DND-41 (cell line): ENCODE measurements around the gene TPX2.

Experiments used
- ATAC-seq: fragments of 200-7000 bp; cut with Tn5 transposase; 3 replicates; pipeline ENCODE4 v1.9.1; 2021; ENCODE audit warnings: low read depth; ENCODE audit not compliant: insufficient read depth
- DNase-seq: peaks from one replicate; pipeline ENCODE4 v3.0.0-alpha.2; 2020
- H2AFZ ChIP-seq: 2 replicates; pipeline ENCODE4 v1.6.0; 2012; ENCODE audit warnings: low read depth, low read length
- H3K27ac ChIP-seq: 2 replicates; pipeline ENCODE4 v1.5.1; 2012; ENCODE audit warnings: low read length, inconsistent platforms
- H3K27me3 ChIP-seq: fragments of 200-600 bp; sonication (generic); 2 replicates; pipeline ENCODE4 v1.6.0; 2012; ENCODE audit warnings: low read length, mild to moderate bottlenecking, inconsistent platforms; ENCODE audit not compliant: insufficient read depth, poor library complexity
- H3K36me3 ChIP-seq: 2 replicates; pipeline ENCODE4 v1.5.1; 2012; ENCODE audit warnings: low read length, inconsistent platforms; ENCODE audit not compliant: insufficient read depth
- H3K4me1 ChIP-seq: 2 replicates; pipeline ENCODE4 v1.5.1; 2012; ENCODE audit warnings: mild to moderate bottlenecking, low read length; ENCODE audit not compliant: insufficient read depth
- H3K4me2 ChIP-seq: 2 replicates; pipeline ENCODE4 v1.6.0; 2012; ENCODE audit warnings: mild to moderate bottlenecking, moderate library complexity, low read length, inconsistent platforms; ENCODE audit not compliant: insufficient read depth
- H3K4me3 ChIP-seq, 2 experiments: fragments of 200-600 bp in 1 of 2; shearing (Covaris generic) in 1 of 2; 2 replicates each; pipeline ENCODE4 v1.5.1; 2012 to 2016; ENCODE audit warnings: inconsistent platforms in 2 of 2, low read length in 2 of 2, mild to moderate bottlenecking in 2 of 2, low read depth in 1 of 2, moderate library complexity in 1 of 2
- H3K79me2 ChIP-seq: 2 replicates; pipeline ENCODE4 v1.6.0; 2012; ENCODE audit warnings: low read length, inconsistent platforms; ENCODE audit not compliant: insufficient read depth
- H3K9ac ChIP-seq: 2 replicates; pipeline ENCODE4 v1.6.0; 2012; ENCODE audit warnings: low read depth, mild to moderate bottlenecking, inconsistent platforms, low read length, moderate library complexity
- H3K9me3 ChIP-seq: 2 replicates; pipeline ENCODE4 v1.5.1; 2012; ENCODE audit warnings: low read length, moderate library complexity, mild to moderate bottlenecking, inconsistent platforms; ENCODE audit not compliant: insufficient read depth, severe bottlenecking
- H4K20me1 ChIP-seq: 2 replicates; pipeline ENCODE4 v1.6.0; 2012; ENCODE audit warnings: low read length; ENCODE audit not compliant: insufficient read depth
- CTCF ChIP-seq: IDR thresholded peaks from 2 replicates; pipeline ENCODE4 v1.5.1; 2012; ENCODE audit warnings: borderline replicate concordance, low read length, moderate library complexity, mild to moderate bottlenecking; ENCODE audit not compliant: poor library complexity, severe bottlenecking; ENCODE audit errors: extremely low read depth
- EZH2 ChIP-seq: IDR thresholded peaks from 3 replicates; pipeline ENCODE4 v1.6.1; 2012; ENCODE audit warnings: borderline replicate concordance, low read depth, mild to moderate bottlenecking, moderate library complexity, low read length, inconsistent platforms; ENCODE audit not compliant: severe bottlenecking

The TPX2 gene

DNA sequence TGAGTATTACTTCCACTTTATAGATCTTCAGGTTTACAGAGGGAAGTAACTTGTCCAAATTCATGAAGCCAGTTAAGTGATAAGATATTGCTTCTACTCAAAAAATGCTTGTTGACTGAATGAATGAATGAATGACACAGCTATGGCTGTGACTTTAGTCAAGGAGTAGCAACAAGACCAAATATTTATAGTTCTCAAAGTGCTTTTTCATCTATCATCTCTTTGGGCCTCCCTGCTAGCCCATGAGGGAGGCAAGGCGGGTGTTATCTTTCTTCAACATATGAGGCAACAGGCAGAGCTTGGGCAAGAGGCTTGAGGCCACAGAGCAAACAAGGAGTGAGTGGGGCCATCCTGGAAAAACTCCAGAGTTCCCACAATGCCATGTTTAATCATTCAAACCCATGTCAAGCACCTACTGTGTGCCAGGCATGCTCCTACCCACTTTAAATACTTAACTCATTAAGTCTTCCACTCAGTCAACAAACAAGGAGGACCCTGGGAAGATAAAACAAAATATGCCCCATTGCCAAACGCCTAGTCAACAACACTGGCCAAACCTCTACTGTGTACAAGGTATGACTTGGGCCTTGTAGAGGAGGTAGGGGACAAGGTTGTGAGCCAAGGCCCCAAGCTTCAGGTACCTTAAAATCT, 32.4 kb upstream of the TPX2 start:
- Histone ChIP-seq H2AFZ (no peak overlapping the region), H3K27me3 (no peaks in the 10 kb centered on the region), H3K27ac (peak overlapping the region; percentile 77), H3K4me2 (peak overlapping the region; percentile 13), H3K4me1 (peaks cover 80% of the 10 kb centered on the region), H3K36me3 (peaks cover 94% of the 10 kb centered on the region), H3K79me2 (peaks cover 99% of the 10 kb centered on the region), H3K4me3 (no peak overlapping the region), H4K20me1 (peaks cover 76% of the 10 kb centered on the region), H3K9ac (no peak overlapping the region), H3K9me3 (no peaks in the 10 kb centered on the region)
- no peak for ATAC-seq
- no peak for TF ChIP-seq EZH2
- DNase-seq: no peak

DNA sequence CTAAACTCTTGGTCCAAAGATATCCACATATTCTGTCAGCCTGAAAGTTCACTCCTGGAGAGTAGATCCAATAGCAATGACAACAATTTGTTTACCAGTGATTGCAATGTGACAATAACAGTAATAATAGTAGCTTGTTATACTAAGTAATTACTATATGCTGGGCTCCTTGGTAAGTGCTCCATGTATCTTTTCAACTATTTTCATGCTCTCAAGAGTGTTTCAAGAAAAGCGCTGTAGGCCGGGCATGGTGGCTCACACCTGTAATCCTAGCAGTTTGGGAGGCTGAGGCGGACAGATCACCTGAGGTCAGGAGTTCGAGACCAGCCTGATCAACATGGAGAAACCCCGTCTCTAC, 31.9 kb upstream of the TPX2 start:
- peaks cover 94% of the 10 kb centered on the region for H3K36me3 ChIP-seq
- no peaks in the 10 kb centered on the region for H3K27me3 ChIP-seq

DNA sequence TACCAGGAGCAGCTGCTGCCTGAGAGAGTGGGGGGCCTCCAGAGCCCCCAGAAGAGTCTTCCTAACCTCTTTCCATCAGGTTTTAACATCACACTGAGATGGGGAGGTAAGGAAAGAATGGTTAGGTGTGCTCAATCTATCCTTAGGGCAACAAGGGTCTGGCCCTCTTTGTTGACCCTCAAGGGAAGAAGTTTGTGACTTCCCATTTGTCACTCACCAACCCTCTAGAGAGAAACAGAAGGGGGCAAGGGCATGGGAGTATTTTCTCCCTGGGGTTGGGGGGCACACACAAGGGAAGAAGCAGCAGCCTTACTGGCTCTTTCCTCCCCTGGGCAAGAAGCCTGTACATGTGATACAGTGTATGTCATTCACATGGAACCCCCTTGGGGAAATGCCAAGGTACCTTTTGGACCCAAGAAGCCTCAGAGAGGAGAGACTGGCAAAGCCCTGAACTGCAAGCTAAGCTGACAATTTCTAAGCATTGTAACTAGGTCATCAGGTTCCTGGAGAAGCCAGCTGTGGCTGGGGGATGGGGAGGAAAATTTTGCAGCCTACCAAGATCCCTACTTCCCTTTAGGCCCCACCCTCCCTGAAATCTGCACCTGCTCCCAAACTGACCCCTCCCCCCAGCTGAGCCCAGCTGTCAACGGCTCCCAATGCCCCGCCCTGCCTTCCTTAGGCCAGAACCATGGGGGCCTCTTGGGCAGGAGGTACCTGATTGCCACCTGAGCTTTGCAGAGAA, 30.9 kb upstream of the TPX2 start:
- Histone ChIP-seq H3K27ac (peak overlapping the region; percentile 89), H3K4me1 (peaks cover 89% of the 10 kb centered on the region), H4K20me1 (peaks cover 86% of the 10 kb centered on the region), H2AFZ (no peak overlapping the region), H3K4me2 (peak overlapping the region; percentile 50), H3K9ac (peak overlapping the region; percentile 46), H3K79me2 (peaks cover 99% of the 10 kb centered on the region), H3K36me3 (peaks cover 97% of the 10 kb centered on the region), H3K27me3 (no peaks in the 10 kb centered on the region), H3K9me3 (no peaks in the 10 kb centered on the region), H3K4me3 (peak overlapping the region in 1 of 2 experiments; percentile 12; a peak in 2 of 4 replicates)
- peak; percentile 83 for ATAC-seq
- TF ChIP-seq EZH2 (no peak), CTCF (no peak)
- peak; percentile 92 for DNase-seq

More for the DNA sequence above, 31.9 kb upstream of the TPX2 start:
- TF ChIP-seq EZH2: no peak
- TF ChIP-seq CTCF: no peak
- H3K27ac ChIP-seq: peak overlapping the region; percentile 77
- no peak overlapping the region for H2AFZ ChIP-seq
- H3K4me3 ChIP-seq: no peak overlapping the region
- H3K9ac ChIP-seq: no peak overlapping the region
- H3K9me3 ChIP-seq: no peaks in the 10 kb centered on the region
- peak overlapping the region; percentile 50 for H3K4me2 ChIP-seq
- DNase-seq (no peak), ATAC-seq (no peak)
- H3K4me1 ChIP-seq: peaks cover 80% of the 10 kb centered on the region
- peaks cover 99% of the 10 kb centered on the region for H3K79me2 ChIP-seq
- peaks cover 77% of the 10 kb centered on the region for H4K20me1 ChIP-seq
